Measurements from ENCODE around the gene UTP25.

UTP25 gene

DNA sequence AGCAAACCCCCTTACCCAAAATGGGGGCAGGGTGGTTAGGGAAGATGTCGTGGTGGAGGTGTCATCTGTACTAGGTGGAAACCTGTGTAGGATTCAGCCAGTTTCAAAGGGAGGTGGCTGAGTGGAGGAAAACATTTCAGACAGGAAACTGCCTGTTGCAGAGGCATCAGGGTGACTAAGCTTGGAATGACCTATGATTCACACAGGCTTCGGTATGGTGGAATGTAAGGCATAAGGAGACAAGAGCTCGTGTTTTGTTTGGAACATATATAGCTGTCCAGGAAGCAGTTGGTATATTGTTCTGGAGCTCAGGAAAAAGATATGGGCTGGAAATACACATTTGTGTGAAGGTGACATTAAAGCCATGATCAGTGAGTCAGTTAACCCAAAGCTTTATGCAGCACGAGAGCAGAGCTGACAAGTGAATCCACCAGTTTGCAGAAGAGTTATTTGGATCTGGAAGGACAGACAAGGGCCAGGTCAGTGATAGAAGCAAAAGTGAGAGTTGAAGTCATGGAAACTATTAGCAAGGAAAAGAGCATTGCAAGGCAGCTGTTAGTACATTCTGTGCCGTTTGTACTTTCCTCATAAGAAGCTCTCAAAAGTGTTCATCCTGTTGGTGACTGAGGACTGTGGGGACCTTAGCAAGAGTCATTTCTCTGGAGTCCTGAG lies 12.2 kb downstream of the UTP25 start:
- no peak for DNase-seq (ENCODE audit: low spot score)

DNA sequence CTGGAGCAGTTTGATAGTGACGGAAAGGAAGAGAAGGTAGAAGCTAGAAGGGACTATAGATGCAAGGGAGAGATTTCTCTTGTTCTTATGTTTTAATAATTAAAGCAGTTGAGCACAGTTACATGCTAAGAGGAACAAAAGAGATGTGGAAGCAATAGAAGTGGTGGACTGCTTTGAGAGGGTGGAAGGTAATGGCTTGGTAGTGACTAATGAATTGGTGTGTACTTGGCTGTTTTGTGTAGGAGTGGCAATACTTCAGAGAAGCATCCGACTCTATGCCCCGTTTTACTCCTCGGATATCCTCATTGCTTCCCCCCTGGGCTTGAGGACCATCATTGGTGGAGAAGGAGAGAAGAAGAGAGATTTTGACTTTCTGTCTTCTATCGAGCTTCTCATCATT lies 12.8 kb downstream of the UTP25 start:
- DNase-seq (ENCODE audit: low spot score): no peak

DNA sequence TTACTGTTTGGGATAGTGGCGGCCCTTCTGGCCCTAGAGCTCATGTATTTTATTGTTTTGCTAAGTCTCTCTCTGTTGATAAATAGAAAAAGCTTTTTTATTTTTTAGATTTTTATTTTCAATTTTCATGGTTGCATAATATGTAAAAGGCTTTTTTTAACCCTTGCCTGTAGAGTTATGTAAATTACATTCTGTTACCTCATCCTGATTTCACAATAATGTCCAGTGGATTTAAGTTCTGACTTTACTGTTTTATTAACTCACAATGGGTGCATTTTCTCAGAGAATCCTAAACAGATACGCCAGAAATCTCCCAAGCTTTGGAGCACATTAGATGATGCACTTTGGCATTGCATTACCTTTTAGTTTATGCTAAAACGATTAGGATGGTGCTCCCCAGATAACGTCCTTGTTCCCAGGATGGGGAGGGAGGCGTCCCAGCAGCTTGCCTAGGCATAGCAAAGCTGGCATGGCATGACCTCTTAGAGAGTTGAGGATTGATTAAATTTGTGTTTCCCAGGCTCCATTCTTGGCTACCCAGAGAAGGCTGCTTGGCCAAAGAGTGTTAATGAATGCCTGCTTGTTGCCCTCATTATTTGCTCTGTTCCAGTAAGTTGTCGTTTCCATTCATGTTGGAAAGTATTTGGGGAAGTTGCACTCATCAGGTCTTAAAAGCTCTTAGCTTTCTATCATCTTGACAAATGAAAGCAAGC lies 17.1 kb downstream of the UTP25 start:
- DNase-seq (ENCODE audit: low spot score): no peak

DNA sequence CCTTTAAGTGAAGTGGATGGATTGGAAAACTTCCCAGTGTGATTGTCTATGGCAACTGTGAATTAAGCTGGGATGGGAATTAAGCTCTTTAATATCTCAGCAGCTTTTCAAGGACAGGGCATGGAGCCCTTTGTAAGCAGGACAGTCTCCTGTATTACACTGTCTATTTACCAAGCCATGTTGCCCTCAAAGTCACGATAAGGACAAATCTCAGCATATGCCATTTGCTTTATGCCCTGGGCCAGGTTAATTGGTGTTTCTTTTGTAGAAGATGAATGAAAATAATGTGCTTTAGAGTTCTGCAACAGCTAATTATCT lies 17.6 kb downstream of the UTP25 start:
- DNase-seq (ENCODE audit: low spot score): no peak

DNA sequence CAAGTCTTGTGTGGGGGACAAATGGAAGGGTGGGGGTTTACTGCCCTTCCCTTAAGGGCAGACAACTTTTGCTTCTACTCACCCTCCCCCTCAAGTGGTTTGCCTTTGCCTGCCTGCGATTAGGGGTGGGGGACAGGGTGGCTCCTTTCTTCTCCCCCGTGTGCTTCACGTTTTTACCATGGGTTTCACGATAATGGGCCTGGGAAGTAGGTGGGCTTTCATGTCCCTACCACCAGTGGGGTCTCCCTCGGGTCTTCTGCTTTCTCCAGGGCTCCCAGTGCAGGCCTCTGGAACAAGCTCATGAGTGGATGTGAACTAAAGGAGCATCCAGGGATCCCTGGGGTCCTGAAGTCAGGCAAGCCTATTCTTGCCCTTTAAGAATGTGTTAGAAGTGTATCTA lies 21.6 kb downstream of the UTP25 start:
- DNase-seq (ENCODE audit: low spot score): no peak

DNA sequence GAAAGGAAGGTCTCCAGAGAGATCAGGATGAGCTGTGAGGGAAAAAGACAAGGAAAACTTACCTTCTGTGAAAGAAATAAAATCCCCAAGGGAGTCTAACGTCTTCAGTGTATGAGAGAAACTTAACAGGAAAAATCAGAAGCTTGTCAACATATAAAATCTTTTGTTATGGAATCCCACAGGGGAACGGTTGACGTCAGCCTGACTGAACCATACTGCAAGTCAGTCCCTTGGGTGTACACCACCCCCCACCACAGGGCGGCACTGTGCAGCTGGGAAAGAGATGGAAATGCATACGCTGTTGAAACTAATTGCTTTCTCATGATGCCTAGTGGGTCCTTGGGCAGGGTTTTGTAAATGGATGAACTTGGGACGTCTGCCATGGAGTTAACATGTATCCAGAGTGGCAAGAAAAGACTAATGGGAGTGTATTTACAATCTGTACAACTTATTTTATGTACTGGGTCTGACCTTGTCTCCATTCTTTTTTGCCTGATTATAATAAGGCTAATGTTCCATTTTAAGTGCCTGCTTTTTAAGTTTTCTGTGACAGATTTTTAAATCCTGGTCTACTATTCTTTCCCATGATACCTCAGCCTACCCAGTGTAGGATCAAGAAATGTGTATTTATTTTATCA lies 22.7 kb downstream of the UTP25 start:
- peak; percentile 68 for DNase-seq (ENCODE audit: low spot score)

DNA sequence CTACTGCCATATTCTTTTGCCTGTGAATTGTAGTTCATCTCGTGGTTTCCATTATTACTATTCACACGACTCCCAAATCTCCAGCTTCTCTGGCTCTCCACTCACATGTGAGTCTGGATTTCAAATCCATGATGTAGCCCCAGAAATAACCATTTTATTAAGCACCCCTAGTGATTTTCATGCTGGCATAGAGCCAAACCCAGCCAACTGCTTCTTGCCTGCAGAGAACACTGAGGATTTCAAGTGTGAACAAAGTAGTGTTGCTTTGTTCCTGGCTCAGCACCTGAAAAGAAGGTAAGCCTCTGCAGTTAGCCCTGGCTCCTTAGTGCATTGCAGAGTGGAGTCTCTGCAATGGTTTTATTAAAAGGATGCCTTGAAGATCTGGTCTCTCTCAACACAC lies 25.9 kb downstream of the UTP25 start:
- DNase-seq (ENCODE audit: low spot score): no peak

DNA sequence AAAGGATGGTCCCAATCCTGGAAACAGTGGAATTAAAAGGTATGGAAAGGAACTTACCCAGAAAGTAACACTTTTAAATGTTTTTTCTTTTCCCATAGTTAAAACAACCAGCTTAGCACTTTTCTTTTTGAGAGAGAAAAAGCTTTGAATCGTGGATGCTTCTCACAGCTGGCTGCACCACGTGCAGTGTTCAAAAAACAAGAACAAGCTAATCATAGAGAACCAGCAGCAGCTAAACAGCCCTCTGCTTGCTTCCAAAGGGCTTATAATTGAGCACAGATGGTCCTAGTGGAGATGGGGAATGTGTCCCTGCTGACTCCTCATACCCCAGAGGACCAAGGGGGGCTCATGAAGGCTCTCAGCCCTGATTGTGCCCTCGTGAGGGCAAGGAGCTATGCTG lies 26.4 kb downstream of the UTP25 start:
- DNase-seq (ENCODE audit: low spot score): no peak

DNA sequence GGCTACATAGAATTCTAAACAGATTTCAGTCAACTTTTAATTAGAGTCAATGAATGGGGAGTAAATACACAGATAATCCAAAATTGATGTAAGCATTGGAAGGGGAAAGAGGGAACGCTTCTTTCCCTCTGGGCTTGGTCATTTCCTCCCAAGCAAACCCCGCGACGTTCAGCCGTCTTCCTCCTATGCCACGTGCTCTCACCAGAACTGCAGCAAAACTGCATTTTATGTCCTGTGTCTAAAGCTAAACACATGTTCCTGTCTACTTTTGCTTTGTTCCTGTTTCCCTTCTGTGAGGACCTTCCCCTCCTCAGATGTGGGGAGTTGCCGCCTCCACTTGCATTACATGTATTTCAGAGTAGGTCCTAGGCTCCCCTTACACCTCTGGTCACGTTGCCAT lies 27.2 kb downstream of the UTP25 start:
- no peak for DNase-seq (ENCODE audit: low spot score)

DNA sequence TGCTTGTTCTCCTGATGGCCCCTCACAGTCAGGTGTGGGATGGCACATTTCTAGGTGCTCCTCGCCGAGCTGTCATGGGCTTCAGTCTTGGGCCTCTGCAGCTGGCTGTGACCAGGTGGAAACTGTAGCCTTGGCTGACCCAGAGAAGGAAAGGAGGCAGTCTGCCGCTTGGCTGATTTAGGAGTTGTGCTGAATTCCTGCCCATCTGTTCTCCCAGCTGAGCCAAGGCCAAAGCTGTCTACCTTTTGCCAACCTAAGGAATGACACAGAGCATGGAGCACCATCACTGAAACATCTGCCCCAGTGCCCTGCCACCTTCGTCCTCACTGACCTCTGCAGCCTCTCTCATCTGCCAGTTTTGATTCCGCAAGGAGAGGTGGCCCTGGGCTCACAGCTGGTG lies 27.9 kb downstream of the UTP25 start:
- DNase-seq (ENCODE audit: low spot score): no peak

DNA sequence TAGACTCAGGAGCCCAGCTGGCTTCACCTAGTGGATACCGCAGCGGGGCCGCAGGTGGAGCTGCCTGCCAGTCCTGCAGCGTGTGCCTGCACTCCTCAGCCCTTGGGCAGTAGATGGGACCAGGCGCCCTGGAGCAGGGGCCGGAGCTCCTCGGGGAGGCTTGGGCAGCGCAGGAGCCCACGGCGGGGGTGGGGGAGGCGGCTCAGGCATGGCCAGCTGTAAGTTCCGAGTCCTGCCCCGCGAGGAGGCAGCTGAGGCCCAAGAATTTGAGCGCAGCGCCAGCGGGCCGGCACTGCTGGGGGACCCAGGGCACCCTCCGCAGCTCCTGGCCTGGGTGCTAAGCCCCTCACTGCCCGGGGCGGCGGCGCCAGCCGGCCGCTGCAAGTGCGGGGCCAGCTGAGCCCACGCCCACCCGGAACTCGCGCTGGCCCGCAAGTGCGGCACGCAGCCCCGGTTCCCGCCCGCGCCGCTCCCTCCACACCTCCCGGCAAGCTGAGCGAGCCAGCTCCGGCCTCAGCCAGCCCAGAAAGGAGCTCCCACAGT lies 30.9 kb downstream of the UTP25 start:
- no peak for DNase-seq (ENCODE audit: low spot score)

DNA sequence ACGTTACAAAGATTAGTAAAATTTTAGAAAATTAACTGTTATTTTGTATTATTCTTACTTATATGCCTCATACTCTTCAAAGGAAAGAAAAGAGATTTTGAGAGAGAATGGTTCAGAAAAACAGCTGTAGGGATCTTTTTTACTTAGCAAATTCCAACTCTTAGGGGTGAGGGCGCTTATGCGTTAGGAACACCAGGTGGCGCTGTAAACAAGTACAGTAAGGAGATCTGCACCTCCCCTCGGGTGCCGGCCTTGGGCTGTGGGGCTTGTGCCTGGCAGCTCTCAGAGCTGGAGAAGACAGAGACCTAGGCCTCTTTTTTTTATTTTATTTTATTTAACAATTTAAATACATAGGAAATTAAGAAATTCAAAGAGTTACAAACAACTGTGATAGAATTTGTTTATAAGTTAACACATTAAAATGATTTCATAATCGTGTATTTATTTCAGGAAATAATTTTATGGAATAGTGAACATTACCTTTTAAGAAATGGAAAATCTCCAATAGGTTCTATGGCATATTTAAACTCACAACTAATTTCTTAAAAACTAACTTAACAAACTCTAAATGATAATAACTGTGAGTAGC lies 32.6 kb downstream of the UTP25 start:
- peak; percentile 82 for DNase-seq (ENCODE audit: low spot score)

DNA sequence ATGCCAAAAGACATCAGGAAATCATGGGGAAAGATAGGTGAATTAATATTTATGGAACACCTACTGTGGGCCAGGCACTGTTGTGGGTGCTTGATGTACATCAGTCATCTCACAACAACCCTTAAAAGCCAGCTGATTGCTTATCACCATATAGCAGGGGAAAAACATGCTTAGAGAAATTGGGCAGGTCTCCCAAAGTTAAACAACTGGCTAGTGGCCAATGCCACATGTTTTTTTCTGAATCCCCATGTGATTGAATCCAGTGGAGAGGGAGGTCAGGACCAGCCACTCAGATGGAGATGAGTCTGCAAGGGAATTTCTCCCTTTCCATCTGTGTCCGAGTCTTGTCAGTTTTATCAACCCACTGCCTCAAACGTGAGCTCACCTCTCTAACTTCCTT lies 33.5 kb downstream of the UTP25 start:
- no peak for DNase-seq (ENCODE audit: low spot score)

DNA sequence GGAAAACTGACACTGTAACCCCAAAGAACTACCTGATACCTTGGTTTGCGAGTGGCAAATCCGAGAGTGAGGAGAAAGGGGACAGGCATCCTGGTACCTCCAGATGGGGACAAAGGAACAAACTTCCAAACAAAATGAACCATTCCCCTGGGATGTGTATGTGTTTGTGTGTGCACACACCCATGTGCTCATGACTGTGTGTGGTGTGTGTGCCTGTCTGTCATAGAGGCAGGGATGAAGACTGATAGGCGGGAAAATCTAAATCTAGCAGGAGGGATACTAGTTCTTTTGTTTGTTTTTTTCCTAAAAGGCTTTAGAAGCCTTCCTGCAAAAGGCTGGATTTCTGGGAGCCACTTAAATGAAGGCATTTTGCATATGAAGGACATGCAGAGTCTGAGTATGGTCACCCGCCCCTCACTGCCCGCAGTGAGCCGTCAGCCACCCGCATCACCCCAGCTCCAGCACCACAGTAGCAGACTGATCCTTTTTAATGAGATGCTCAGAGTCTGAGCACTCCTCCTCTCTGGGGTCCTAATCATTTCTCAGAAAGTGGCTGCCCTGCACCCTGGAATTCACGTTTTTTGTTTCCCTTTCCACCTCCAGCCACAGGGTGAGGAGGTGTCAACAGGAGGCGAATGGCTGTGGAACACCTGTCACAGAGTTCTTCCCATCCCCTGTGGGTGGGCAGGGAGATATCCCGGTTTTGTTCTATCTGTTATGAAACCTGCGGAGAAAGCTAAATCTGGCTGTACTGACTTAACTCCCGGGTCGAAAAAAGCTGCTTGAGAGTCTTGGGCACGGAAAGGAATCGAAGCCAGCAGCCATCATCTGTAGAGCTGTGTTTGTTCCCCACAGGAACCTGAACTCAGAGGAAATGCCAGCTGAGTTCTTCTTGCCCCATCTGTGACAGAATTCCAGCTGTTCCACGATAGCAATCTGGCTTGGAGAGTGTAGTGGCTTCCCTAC lies 34.9 kb downstream of the UTP25 start:
- no peak for DNase-seq (ENCODE audit: low spot score)

DNA sequence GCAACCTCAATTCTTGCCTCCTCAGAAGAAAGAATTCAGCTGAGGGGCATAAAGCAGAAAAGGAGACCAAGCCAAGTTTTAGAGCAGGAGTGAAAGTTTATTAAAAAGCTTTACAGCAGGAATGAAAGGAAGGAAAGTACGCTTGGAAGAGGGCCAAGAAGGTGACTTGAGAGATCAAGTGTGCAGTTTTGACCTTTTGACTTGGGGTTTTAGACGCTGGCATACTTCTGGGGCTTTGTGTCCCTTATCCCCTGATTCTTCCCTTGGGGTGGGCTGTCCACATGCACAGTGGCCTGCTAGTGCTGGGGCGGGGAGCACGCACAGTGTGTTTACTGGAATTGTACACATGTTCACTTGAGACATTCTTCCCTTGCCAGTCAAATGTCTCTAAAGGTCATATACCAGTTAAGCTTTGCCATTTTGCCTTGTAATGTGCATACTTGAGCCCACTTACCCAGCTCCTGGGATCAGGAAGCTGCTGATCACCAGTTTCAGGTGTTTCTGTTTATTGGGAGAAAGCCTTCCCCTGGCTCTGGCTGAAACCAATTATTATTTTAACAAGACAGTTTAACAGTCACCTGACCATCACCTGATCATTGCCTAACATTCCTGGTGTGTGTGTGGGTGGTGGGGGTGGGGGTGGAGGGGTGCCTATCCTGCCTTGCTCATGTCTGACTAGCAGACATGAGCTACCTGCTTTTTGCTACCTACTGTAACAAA lies 36.2 kb downstream of the UTP25 start:
- DNase-seq (ENCODE audit: low spot score): no peak

DNA sequence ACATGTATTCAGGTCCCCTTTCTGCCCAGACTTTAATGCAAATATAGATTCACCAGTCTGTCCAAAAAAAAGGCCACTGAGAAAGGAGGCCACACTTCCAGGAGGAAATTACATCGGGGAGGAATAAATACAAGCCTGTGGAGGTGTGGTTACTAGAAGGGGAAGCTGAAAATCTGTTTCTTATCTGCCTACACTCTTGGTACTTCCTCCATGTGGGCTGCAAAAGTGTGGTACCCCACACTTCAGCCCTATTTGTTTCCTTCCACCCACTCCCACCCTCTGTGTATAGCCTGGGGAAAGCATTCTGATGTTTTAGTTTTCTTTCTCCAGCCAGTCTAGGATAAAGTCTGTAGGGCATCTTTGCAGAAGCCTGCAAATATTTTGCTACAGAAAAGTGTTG lies 38.4 kb downstream of the UTP25 start:
- DNase-seq (ENCODE audit: low spot score): no peak

DNA sequence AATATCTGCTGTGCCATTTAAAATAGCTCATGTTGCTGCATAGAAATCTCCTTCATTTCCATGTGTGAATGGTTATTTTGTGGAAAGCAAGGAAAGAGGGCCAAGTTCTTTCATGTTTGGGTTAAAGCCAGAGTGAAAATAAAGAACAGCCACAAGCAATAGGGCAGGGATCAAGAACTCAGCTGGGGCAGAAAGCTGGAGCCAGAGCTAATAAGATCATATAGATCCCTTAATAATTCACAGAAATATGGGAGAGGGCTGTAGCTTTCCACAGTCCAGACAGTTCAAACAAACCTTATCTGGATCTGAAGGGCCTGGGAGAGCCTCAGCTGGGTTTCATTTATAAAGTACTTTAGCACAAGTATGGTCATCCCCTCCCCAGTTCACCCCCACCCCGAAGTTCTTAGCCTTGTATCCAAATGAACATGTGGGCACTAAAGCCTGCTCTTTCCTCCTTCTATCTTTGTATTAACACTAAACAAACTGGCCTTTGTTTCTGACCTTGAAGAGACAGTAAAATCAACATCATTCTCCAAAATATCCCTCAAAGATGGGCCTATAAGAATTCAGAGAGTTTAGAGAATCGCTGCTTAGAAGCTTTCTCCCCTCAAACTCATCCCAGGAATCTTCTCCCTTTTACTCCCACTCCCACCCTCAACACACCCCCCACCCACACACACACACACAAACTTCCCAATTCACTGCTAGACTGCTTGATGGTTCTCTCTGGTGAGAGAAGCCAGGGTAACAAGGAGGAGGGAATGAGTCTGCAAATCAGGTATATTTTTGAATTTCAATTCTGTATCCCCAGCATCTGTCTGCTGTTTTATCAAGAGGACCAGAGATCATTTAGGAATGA lies 41.7 kb downstream of the UTP25 start:
- no peak for DNase-seq (ENCODE audit: low spot score)

DNA sequence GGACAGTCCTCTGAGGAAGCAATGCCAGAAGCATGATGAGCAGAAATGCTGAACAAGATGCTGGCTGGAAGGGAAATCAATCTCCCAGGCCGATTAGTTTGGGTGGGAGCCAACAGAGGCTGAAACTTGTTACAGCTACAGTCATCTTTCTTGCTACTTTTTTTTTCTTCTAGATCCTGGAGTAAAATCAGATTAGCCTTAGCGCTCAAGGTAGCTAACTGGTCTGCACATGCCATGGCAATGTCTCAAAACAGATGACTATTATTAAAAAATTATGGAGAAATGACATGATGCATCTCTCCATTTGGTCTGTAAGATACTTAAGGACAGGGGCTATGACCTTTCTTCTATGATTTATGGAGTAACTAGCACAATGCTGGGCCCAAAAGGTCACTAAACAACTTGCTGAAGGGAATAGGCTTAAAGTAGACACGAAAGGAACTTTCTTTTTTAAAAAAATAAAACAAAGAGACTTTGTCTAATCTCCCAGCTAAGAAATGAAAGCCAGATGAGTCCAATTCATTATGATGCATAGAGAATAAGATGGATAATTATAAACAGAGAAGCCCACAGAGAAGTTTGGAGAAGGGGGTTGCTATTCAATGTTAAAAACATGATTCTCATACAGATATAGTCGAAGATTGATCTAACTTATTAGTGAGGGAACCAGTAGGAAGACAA lies 42.5 kb downstream of the UTP25 start:
- DNase-seq (ENCODE audit: low spot score): no peak

DNA sequence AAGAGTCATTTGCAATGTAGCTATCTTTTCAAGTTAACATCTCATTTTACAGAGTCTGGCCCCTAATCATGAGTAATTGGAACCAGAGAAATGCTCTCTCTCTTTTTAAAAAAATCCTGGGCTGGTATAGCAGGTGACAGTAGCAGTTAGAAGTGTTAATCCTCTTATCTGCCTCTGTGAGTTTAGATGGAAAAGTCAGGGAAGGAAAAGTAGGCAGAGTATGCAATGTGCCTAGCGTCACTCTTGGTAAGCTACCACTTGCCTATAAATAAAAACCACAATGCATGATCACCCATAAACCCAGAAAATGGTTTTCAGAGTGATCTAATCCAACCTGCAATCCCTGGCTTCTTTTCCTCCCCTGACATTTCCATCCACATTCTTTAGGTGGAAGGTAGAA lies 43.2 kb downstream of the UTP25 start:
- DNase-seq (ENCODE audit: low spot score): no peak

DNA sequence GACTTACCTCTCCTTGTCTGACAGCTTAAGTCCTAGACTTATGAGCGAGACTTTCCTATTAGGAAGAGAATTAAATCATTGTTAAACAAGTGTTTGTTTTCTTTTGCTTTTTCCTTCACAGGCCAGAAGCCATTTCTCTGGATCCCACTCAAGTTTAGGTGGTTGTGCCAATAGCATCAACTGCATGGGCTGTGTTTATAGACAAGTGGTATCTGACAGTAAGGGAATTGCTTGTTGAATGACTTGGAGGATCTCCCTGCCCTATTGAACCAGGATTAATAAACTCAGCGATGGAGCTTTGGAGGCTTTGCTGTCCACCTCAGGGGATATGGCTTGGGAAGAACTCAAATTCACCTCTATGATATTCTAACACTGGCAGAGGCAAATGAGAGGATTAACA lies 43.7 kb downstream of the UTP25 start:
- DNase-seq (ENCODE audit: low spot score): no peak

Measured in ecto neural progenitor cell (in vitro differentiated cells).